Activated naive CD4-positive, alpha-beta T cell treated with Interleukin-2 at 50 U/mL for 16 hours (primary cell): ENCODE results near the gene NDUFV1.

Experiments
- DNase-seq: peaks from one replicate; pipeline ENCODE4 v3.0.0-alpha.2; 2020

Gene NDUFV1

GRCh38 chr11:67641338-67642172, 34.8 kb downstream of the NDUFV1 start:
- no peak for DNase-seq

GRCh38 chr11:67642173-67643120, 35.7 kb downstream of the NDUFV1 start:
- DNase-seq, result no peak

- no peak for DNase-seq
These were observed 37.3 kb downstream of the NDUFV1 start for GRCh38 chr11:67644042-67644441.

GRCh38 chr11:67644472-67645418, 38.0 kb downstream of the NDUFV1 start:
- DNase-seq, result no peak

GRCh38 chr11:67645521-67646461, 39.1 kb downstream of the NDUFV1 start:
- no peak for DNase-seq

GRCh38 chr11:67646535-67647336, 40.0 kb downstream of the NDUFV1 start:
- peak; percentile 33 for DNase-seq

GRCh38 chr11:67647471-67647870, 40.7 kb downstream of the NDUFV1 start:
- DNase-seq, result no peak

GRCh38 chr11:67648140-67648795, 41.5 kb downstream of the NDUFV1 start:
- DNase-seq, result peak; percentile 46

GRCh38 chr11:67648796-67649613, 42.3 kb downstream of the NDUFV1 start:
- no peak for DNase-seq

- DNase-seq, result no peak
These were observed 43.1 kb downstream of the NDUFV1 start for GRCh38 chr11:67649634-67650510.

- DNase-seq, result no peak
These were observed 45.4 kb downstream of the NDUFV1 start for GRCh38 chr11:67651976-67652781.

GRCh38 chr11:67652965-67653845, 46.5 kb downstream of the NDUFV1 start:
- DNase-seq, result no peak

- DNase-seq, result no peak
These were observed 47.5 kb downstream of the NDUFV1 start for GRCh38 chr11:67654225-67654624.

- DNase-seq, result no peak
These were observed 49.7 kb downstream of the NDUFV1 start for GRCh38 chr11:67656278-67656922.

GRCh38 chr11:67657300-67657699, 50.6 kb downstream of the NDUFV1 start:
- DNase-seq, result no peak
